Nephron (organoid): ENCODE results near the gene WNT5B.

Source experiments
- H3K27ac Mint-ChIP-seq, 3 experiments: 2 replicates each; pipeline ENCODE4 v1.8.0; 2020; ENCODE audit warnings: mixed read lengths in 3 of 3, mild to moderate bottlenecking in 2 of 3, moderate library complexity in 1 of 3
- H3K27me3 Mint-ChIP-seq: 2 replicates; pipeline ENCODE4 v1.8.0; 2021; ENCODE audit warnings: low read depth, mild to moderate bottlenecking, moderate library complexity, mixed read lengths
- H3K36me3 Mint-ChIP-seq: 2 replicates; pipeline ENCODE4 v1.8.0; 2020; ENCODE audit warnings: low read depth, mixed read lengths
- H3K4me1 Mint-ChIP-seq: 2 replicates; pipeline ENCODE4 v1.8.0; 2020; ENCODE audit warnings: mixed read lengths
- H3K4me3 Mint-ChIP-seq, 3 experiments: 2 replicates each; pipeline ENCODE4 v1.8.0; 2020; ENCODE audit warnings: mild to moderate bottlenecking in 3 of 3, mixed read lengths in 3 of 3, moderate library complexity in 2 of 3
- H3K9me3 Mint-ChIP-seq: 2 replicates; pipeline ENCODE4 v1.8.0; 2020; ENCODE audit warnings: mixed read lengths
- TF ChIP-seq, protein P1 (sequence below), 3 experiments: fragments of 200-600 bp; sonication (generic); IDR thresholded peaks; one replicate each; pipeline ENCODE4 v1.5.0; 2021; ENCODE audit warnings: antibody characterized with exemption in 3 of 3; ENCODE audit not compliant: unreplicated experiment in 3 of 3

WNT5B gene

DNA sequence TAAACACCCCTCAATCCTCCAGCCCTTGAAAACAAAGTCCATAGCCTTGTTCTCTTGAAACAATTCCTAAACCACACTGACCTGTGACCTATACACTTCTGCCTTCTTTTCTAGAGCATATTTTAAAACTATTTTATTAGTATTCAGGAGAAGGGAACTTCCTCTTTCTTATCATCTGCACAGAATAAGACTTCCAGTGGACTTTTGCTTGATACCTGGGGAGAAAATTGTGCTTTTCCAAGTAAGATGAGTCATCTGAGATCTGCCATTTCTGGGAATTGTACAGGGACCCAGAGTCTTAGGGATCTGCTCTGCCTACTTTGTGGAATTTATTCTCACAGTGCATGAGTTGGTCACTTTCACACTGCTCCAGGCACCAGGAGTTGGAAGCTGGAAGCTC, 10.5 kb upstream of the WNT5B start:
- H3K4me1 Mint-ChIP-seq = peaks cover 21% of the 10 kb centered on the region
- TF ChIP-seq, protein P1, sequence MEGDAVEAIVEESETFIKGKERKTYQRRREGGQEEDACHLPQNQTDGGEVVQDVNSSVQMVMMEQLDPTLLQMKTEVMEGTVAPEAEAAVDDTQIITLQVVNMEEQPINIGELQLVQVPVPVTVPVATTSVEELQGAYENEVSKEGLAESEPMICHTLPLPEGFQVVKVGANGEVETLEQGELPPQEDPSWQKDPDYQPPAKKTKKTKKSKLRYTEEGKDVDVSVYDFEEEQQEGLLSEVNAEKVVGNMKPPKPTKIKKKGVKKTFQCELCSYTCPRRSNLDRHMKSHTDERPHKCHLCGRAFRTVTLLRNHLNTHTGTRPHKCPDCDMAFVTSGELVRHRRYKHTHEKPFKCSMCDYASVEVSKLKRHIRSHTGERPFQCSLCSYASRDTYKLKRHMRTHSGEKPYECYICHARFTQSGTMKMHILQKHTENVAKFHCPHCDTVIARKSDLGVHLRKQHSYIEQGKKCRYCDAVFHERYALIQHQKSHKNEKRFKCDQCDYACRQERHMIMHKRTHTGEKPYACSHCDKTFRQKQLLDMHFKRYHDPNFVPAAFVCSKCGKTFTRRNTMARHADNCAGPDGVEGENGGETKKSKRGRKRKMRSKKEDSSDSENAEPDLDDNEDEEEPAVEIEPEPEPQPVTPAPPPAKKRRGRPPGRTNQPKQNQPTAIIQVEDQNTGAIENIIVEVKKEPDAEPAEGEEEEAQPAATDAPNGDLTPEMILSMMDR (IDR thresholded peaks at IDR 0.05; ENCODE audit: unreplicated experiment in 3 of 3) = no peak
- H3K36me3 Mint-ChIP-seq = no peaks in the 10 kb centered on the region
- peaks cover 7% of the 10 kb centered on the region for H3K27me3 Mint-ChIP-seq
- H3K9me3 Mint-ChIP-seq = no peaks in the 10 kb centered on the region
- H3K4me3 Mint-ChIP-seq = no peak overlapping the region
- H3K27ac Mint-ChIP-seq = no peak overlapping the region

DNA sequence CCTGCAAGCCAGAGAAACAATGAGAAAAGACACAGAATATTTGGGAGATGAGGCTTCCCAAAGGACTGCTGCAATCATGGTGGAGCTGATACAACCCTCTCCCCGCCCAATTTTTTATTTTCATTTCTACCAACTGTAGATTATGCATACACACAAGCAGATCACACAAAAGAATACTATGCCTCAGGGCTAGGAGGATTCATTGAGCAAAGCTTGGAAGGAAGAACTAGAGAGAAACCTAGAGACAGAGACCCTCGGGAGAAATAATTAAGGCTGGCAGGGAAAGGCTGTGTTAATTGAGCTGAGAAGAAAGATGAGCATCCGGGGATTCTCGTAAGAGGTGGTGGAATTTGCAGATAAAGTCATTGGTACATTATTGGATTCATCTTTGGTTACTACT, 9.9 kb upstream of the WNT5B start:
- Mint-ChIP-seq H3K27me3 (peaks cover 3% of the 10 kb centered on the region), H3K9me3 (no peaks in the 10 kb centered on the region), H3K27ac (no peak overlapping the region), H3K4me1 (peaks cover 25% of the 10 kb centered on the region), H3K4me3 (no peak overlapping the region), H3K36me3 (no peaks in the 10 kb centered on the region)
- TF ChIP-seq, protein P1 (IDR thresholded peaks at IDR 0.05; ENCODE audit: unreplicated experiment in 3 of 3) = no peak

DNA sequence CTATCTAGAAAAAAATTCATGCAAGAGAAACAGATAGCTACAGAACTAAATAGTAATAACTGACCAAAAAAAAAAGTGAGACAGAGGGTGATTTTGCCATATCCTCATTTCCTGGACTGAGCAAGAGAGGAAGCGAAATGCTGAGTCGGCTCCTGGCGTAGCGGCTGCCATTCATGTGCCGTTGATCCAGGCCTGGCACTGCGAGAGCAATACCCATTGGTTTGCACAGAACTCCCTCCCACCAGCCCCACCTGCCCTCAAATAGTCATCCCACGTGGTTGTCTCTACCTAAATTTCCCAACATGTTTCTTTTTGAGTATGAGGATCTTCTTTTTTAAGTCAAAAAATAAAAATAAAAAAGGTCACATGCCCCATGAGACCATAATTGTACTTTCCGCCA, 9.4 kb upstream of the WNT5B start:
- Mint-ChIP-seq H3K4me3 (no peak overlapping the region), H3K9me3 (no peaks in the 10 kb centered on the region), H3K36me3 (no peaks in the 10 kb centered on the region), H3K27me3 (peaks cover 3% of the 10 kb centered on the region), H3K27ac (no peak overlapping the region), H3K4me1 (peaks cover 25% of the 10 kb centered on the region)
- TF ChIP-seq, protein P1 (IDR thresholded peaks at IDR 0.05; ENCODE audit: unreplicated experiment in 3 of 3) = no peak

DNA sequence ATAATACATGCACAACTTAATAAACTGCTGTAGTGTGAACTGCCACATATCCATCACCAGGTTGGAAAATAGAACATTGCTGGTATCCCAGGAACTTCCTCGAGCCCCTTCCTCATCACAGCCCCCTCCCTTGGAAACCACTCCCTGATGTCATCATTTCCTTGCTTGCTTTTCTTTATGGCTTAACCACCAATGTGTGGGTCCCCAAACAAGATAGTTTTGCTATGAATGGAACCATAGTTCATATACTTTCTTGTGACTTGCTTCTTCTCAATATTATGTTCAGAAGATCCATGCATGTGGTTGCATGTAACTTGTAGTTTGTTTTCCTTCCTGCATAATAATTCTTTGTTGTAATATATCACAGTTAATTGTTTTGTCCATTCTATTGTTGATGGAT, 8.9 kb upstream of the WNT5B start:
- Mint-ChIP-seq H3K9me3 (no peaks in the 10 kb centered on the region), H3K4me1 (peaks cover 25% of the 10 kb centered on the region), H3K27ac (no peak overlapping the region), H3K27me3 (no peaks in the 10 kb centered on the region), H3K36me3 (no peaks in the 10 kb centered on the region), H3K4me3 (no peak overlapping the region)
- TF ChIP-seq, protein P1 (IDR thresholded peaks at IDR 0.05; ENCODE audit: unreplicated experiment in 3 of 3) = no peak

DNA sequence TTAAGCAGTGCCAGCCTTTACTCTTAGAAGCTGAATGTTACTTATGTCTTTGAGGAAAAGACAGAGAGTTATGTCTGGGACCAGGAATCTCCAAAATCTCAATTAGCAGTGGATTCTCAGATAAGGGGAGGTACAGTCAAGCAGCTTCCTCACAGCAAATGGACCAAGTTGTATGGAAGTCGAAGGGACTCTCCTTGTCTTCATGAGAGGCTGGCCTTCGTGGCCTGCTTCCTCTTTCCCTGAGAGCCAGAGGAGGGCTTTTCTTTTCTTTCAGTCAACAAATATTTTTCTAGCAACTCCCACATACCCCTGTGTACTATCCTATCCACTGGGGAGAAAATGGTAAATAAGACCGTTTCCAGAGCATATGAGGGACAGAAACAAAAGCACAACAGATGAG, 6.6 kb upstream of the WNT5B start:
- TF ChIP-seq, protein P1 (IDR thresholded peaks at IDR 0.05; ENCODE audit: unreplicated experiment in 3 of 3) = no peak
- Mint-ChIP-seq H3K27ac (no peak overlapping the region), H3K36me3 (no peaks in the 10 kb centered on the region), H3K4me1 (peaks cover 29% of the 10 kb centered on the region), H3K27me3 (peaks cover 9% of the 10 kb centered on the region), H3K4me3 (no peak overlapping the region), H3K9me3 (no peaks in the 10 kb centered on the region)

DNA sequence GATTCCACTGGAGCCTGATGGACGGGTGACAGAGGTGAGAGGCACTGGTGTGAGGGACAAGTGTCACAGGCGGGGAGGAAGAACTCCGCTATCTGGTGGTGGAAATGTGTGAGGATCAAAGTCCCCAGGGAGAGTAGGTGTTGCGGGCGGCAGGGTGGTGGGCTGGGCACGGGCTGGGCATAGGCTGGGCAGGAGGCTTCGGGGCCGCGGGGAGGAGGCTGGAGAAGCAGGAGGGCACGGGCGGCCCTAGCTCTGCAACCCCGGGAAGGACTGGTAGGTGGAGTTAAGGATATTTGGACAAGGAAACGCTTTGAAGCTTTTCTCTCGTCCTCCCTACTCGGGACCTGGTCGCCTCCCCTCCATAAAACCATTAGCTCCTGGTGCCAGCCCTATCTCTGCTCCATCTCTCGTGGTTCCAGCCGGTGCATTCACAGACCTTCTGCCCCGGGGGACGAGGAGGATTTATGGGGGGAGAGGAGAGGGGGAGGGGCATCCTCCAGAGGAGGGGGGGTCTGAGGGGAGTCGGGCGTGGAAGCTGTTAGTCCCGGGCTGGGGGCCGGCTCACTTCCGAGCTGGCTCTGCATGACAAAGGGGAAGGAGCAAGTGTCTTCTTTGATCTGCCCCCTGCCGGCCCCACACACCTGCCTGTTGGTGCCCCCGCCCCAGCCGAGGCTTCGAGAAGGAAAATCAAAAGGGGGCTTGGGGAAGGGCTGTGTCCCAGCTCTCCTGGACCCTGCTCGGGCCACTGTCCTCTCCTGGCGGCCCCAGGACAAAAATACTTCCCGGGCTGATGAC, 504 bp downstream of the WNT5B start:
- no peaks in the 10 kb centered on the region for H3K9me3 Mint-ChIP-seq
- H3K36me3 Mint-ChIP-seq = peaks cover 7% of the 10 kb centered on the region
- peaks cover 64% of the 10 kb centered on the region for H3K27me3 Mint-ChIP-seq
- H3K27ac Mint-ChIP-seq = peak overlapping the region; percentile 15 to 64 (median 32)
- peak overlapping the region; percentile 83 to 86 (median 85) for H3K4me3 Mint-ChIP-seq
- TF ChIP-seq, protein P1 (IDR thresholded peaks at IDR 0.05; ENCODE audit: unreplicated experiment in 3 of 3) = no peak
- peaks cover 49% of the 10 kb centered on the region for H3K4me1 Mint-ChIP-seq
